OCI-LY7 (cell line): ENCODE results near the gene CCHCR1. TPM values are rescaled to one million over a fixed set of nuclear protein-coding genes. Genes with fewer than 3 reads are reported as not detected.

ENCODE experiments used
- BruUV-seq: library from RNA; stranded (reverse); fragments of 400-500 nt; replicated peaks from 2 replicates; lab custom pipeline; 2021; lab: Mats Ljungman, UMichigan
- CTCF ChIA-PET: fragments of 300-600 bp; sonication (Branson Sonifier 250); formaldehyde crosslinking; loops from one replicate; lab custom pipeline; 2022; ENCODE audit warnings: antibody characterized with exemption; ENCODE audit not compliant: unreplicated experiment; lab: Charles Lee
- POLR2A ChIA-PET: fragments of 300-600 bp; sonication (Branson Sonifier 250); formaldehyde crosslinking; loops from one replicate; lab custom pipeline; 2022; ENCODE audit warnings: antibody characterized with exemption; lab: Charles Lee
- DNase-seq: peaks from one replicate; pipeline ENCODE4 v3.0.0-alpha.2; 2015; ENCODE audit warnings: low spot score
- H2AFZ ChIP-seq: fragments of 200-600 bp; sonication (generic), shearing (Covaris generic); 2 replicates; pipeline ENCODE4 v1.6.1; 2014; ENCODE audit warnings: mild to moderate bottlenecking, antibody characterized with exemption, low read length, moderate library complexity
- H3K27ac ChIP-seq: fragments of 200-600 bp; sonication (generic); 2 replicates; pipeline ENCODE4 v1.5.1; 2014; ENCODE audit warnings: mixed run types, low read depth, mild to moderate bottlenecking, moderate library complexity, low read length, inconsistent platforms; ENCODE audit not compliant: poor library complexity, severe bottlenecking
- H3K36me3 ChIP-seq: fragments of 200-600 bp; sonication (generic); 2 replicates; pipeline ENCODE4 v1.6.1; 2014; ENCODE audit warnings: mild to moderate bottlenecking, antibody characterized with exemption, low read length, moderate library complexity, mixed read lengths; ENCODE audit not compliant: insufficient read depth
- H3K4me1 ChIP-seq: fragments of 200-600 bp; sonication (generic); 2 replicates; pipeline ENCODE4 v1.5.1; 2014; ENCODE audit warnings: mild to moderate bottlenecking, low read length; ENCODE audit not compliant: insufficient read depth, poor library complexity, severe bottlenecking
- H3K4me2 ChIP-seq: fragments of 200-600 bp; sonication (generic); 2 replicates; pipeline ENCODE4 v1.6.1; 2014; ENCODE audit warnings: mild to moderate bottlenecking, low read length
- H3K4me3 ChIP-seq: fragments of 200-600 bp; sonication (generic); 2 replicates; pipeline ENCODE4 v1.5.1; 2014; ENCODE audit warnings: mild to moderate bottlenecking, low read depth, low read length; ENCODE audit not compliant: poor library complexity, severe bottlenecking
- H3K79me2 ChIP-seq: fragments of 200-600 bp; sonication (generic); 2 replicates; pipeline ENCODE4 v1.6.1; 2016; ENCODE audit warnings: low read depth, mild to moderate bottlenecking, low read length, moderate library complexity, mixed read lengths; ENCODE audit not compliant: insufficient read depth
- H3K9me2 ChIP-seq: fragments of 200-600 bp; sonication (generic); 2 replicates; pipeline ENCODE4 v1.6.1; 2016; ENCODE audit warnings: mild to moderate bottlenecking, low read length, mixed read lengths; ENCODE audit not compliant: insufficient read depth
- H3K9me3 ChIP-seq: fragments of 200-600 bp; sonication (generic); 2 replicates; pipeline ENCODE4 v1.6.1; 2014; ENCODE audit warnings: mild to moderate bottlenecking, mixed run types, low read length, mixed read lengths
- H4K20me1 ChIP-seq: fragments of 200-600 bp; sonication (generic); 2 replicates; pipeline ENCODE4 v1.6.1; 2014; ENCODE audit warnings: mild to moderate bottlenecking, antibody characterized with exemption, low read length, moderate library complexity, mixed read lengths; ENCODE audit not compliant: insufficient read depth
- CTCF ChIP-seq: fragments of 200-600 bp; sonication (generic); conservative IDR thresholded peaks from 2 replicates; pipeline ENCODE4 v1.5.1; 2014; ENCODE audit warnings: mild to moderate bottlenecking, antibody characterized with exemption, low read length, moderate library complexity, mixed read lengths
- EZH2phosphoT487 ChIP-seq: fragments of 200-600 bp; sonication (generic); IDR thresholded peaks from 2 replicates; pipeline ENCODE4 v1.6.1; 2018; ENCODE audit warnings: low read depth, borderline replicate concordance, mild to moderate bottlenecking, mixed run types, antibody characterized with exemption, low read length, moderate library complexity, mixed read lengths
- intact Hi-C: fragments of 100-400 bp; cut with micrococcal nuclease; formaldehyde crosslinking; loops from one replicate; pipeline ENCODE4 v1.10.0; 2022; ENCODE audit not compliant: unreplicated experiment
- total RNA-seq, 2 experiments: library from RNA; depleted of rRNA in 1 of 2; stranded (reverse); fragments of >200 nt in 1 of 2; shearing (Covaris generic) in 1 of 2; gene quantifications; 2 replicates each; pipeline ENCODE4 v1.2.3, GENCODE V29; 2014 to 2022

Gene CCHCR1
- total RNA-seq, 2 experiments from 2014 or later, result 23.9 to 33.0 TPM

- no TSS peak for BruUV-seq
Observed at GRCh38 chr6:31129130-31129529, 28.5 kb downstream of the CCHCR1 start.

GRCh38 chr6:31128093-31128676, 29.4 kb downstream of the CCHCR1 start:
- H3K27ac ChIP-seq, result no peak overlapping the region
- DNase-seq, result peak; percentile 73
- no peaks in the 10 kb centered on the region for H3K4me1 ChIP-seq
- TF ChIP-seq EZH2phosphoT487, result no peak
- TF ChIP-seq CTCF, result peak; percentile 82
- intact Hi-C loops, result no loop called here
- no peak overlapping the region for H3K4me2 ChIP-seq
- H3K79me2 ChIP-seq, result no peaks in the 10 kb centered on the region
- BruUV-seq, result no TSS peak
- no peaks in the 10 kb centered on the region for H3K9me3 ChIP-seq
- no peak overlapping the region for H2AFZ ChIP-seq
- H3K36me3 ChIP-seq, result no peaks in the 10 kb centered on the region
- H3K9me2 ChIP-seq, result no peaks in the 10 kb centered on the region
- CTCF ChIA-PET, result interaction anchor here (0.8 kb wide), 1 partner anchor 94 kb away, joined by 3 read pairs; no protein-coding TSS in a partner anchor
- POLR2A ChIA-PET, result no interaction called here
- no peak overlapping the region for H3K4me3 ChIP-seq
- no peaks in the 10 kb centered on the region for H4K20me1 ChIP-seq

More at GRCh38 chr6:31129130-31129529, 28.5 kb downstream of the CCHCR1 start:
- Histone ChIP-seq H4K20me1 (no peaks in the 10 kb centered on the region), H3K27ac (no peak overlapping the region), H2AFZ (no peak overlapping the region), H3K4me3 (no peak overlapping the region), H3K9me2 (no peaks in the 10 kb centered on the region), H3K79me2 (no peaks in the 10 kb centered on the region), H3K4me2 (no peak overlapping the region), H3K36me3 (no peaks in the 10 kb centered on the region), H3K4me1 (no peaks in the 10 kb centered on the region), H3K9me3 (no peaks in the 10 kb centered on the region)
- no peak for TF ChIP-seq EZH2phosphoT487
- TF ChIP-seq CTCF, result no peak
- no peak for DNase-seq
- intact Hi-C loops, result no loop called here
- POLR2A ChIA-PET, result no interaction called here
- CTCF ChIA-PET, result interaction anchor here (0.8 kb wide), 1 partner anchor 93 kb away, joined by 3 read pairs; no protein-coding TSS in a partner anchor

GRCh38 chr6:31126396-31127175, 31.0 kb downstream of the CCHCR1 start:
- Histone ChIP-seq H3K4me1 (no peaks in the 10 kb centered on the region), H3K9me2 (no peaks in the 10 kb centered on the region), H3K9me3 (no peaks in the 10 kb centered on the region), H3K4me3 (no peak overlapping the region), H3K36me3 (no peaks in the 10 kb centered on the region), H4K20me1 (no peaks in the 10 kb centered on the region), H3K4me2 (no peak overlapping the region), H3K27ac (no peak overlapping the region), H3K79me2 (no peaks in the 10 kb centered on the region), H2AFZ (no peak overlapping the region)
- no TSS peak for BruUV-seq
- ChIA-PET CTCF (interaction anchor here (0.6 kb wide), 1 partner anchor 32 kb away, joined by 3 read pairs; the partner anchor contains the start of gene TCF19), POLR2A (no interaction called here)
- intact Hi-C loops, result no loop called here
- no peak for DNase-seq
- TF ChIP-seq CTCF, result no peak
- TF ChIP-seq EZH2phosphoT487, result no peak
